HepG2 (cell line): Measurements from ENCODE around the gene INF2. TPM values are rescaled to one million over a fixed set of nuclear protein-coding genes. Genes with fewer than 3 reads are reported as not detected.

Experiments
- ADNP ChIP-seq: sonication (generic); formaldehyde crosslinking; IDR thresholded peaks from 2 replicates; pipeline ENCODE4 v1.4.0; 2020; ENCODE audit warnings: missing genetic modification reagents
- ATM ChIP-seq: fragments of 450-650 bp; IDR thresholded peaks from 2 replicates; pipeline ENCODE4 v1.7.1; 2017; ENCODE audit warnings: mild to moderate bottlenecking, borderline replicate concordance
- BHLHE40 ChIP-seq: IDR thresholded peaks from 2 replicates; pipeline ENCODE4 v1.6.1; 2011; ENCODE audit warnings: low read length, improper control_type of control experiment
- FOXM1 ChIP-seq: sonication (generic); formaldehyde crosslinking; IDR thresholded peaks from 2 replicates; pipeline ENCODE4 v1.5.0; 2020; ENCODE audit warnings: missing genetic modification reagents
- GMEB2 ChIP-seq: IDR thresholded peaks from 2 replicates; pipeline ENCODE4 v1.6.1; 2016; ENCODE audit warnings: missing biosample characterization, missing genetic modification reagents, low read depth
- MTA1 ChIP-seq: sonication (generic); formaldehyde crosslinking; IDR thresholded peaks from 2 replicates; pipeline ENCODE4 v1.4.0; 2020; ENCODE audit warnings: missing genetic modification reagents, mild to moderate bottlenecking, borderline replicate concordance
- PRMT3 ChIP-seq: sonication (generic); formaldehyde crosslinking; IDR thresholded peaks from 2 replicates; pipeline ENCODE4 v1.8.1; 2022; ENCODE audit warnings: low read depth, mild to moderate bottlenecking, moderate library complexity, missing genetic modification reagents, borderline replicate concordance
- SIN3A ChIP-seq: IDR thresholded peaks from 2 replicates; pipeline ENCODE4 v1.6.1; 2011; ENCODE audit warnings: low read depth, mild to moderate bottlenecking, control low read depth, low read length, borderline replicate concordance
- ZBTB4 ChIP-seq: sonication (generic); formaldehyde crosslinking; IDR thresholded peaks from 2 replicates; pipeline ENCODE4 v1.4.0; 2020; ENCODE audit warnings: missing genetic modification reagents, mild to moderate bottlenecking, borderline replicate concordance
- ZNF124 ChIP-seq: sonication (generic); formaldehyde crosslinking; IDR thresholded peaks from 2 replicates; pipeline ENCODE4 v1.4.0; 2020; ENCODE audit warnings: missing genetic modification reagents
- ZNF382 ChIP-seq: sonication (generic); formaldehyde crosslinking; IDR thresholded peaks from 2 replicates; pipeline ENCODE4 v1.5.0; 2020; ENCODE audit warnings: missing genetic modification reagents, mild to moderate bottlenecking, borderline replicate concordance
- polyA plus RNA-seq, 8 experiments: library from polyadenylated mRNA; depleted of rRNA in 3 of 8; stranded (reverse) in 7 of 8; unstranded in 1 of 8; fragments of >200 nt; fragmentation: Illumina TruSeq in 4 of 8; extraction: Trizol in 4 of 8; gene quantifications; 2 replicates each; pipeline versions ENCODE4 v1.2.1 to v1.2.3, GENCODE V29; 2011 to 2016; ENCODE audit warnings: low read depth in 4 of 8, missing spikeins in 1 of 8, mixed read lengths in 1 of 8; ENCODE audit not compliant: insufficient read depth in 1 of 8
- total RNA-seq, 5 experiments: library from RNA; depleted of rRNA; stranded (reverse); fragments of >200 nt; fragmentation: Illumina TruSeq; extraction: Trizol; gene quantifications; 2 replicates each; pipeline ENCODE4 v1.2.3, GENCODE V29; 2016; ENCODE audit warnings: low read depth in 1 of 5
- TF ChIP-seq, protein P1 (sequence below): sonication (generic); formaldehyde crosslinking; conservative IDR thresholded peaks from 2 replicates; pipeline ENCODE4 v1.8.0; 2022; ENCODE audit warnings: mild to moderate bottlenecking, moderate library complexity, missing genetic modification reagents
- TF ChIP-seq, protein P2 (sequence below): sonication (generic); formaldehyde crosslinking; IDR thresholded peaks from 2 replicates; pipeline ENCODE4 v1.8.0; 2022; ENCODE audit warnings: mild to moderate bottlenecking, missing genetic modification reagents, moderate library complexity
- TF ChIP-seq, protein P3 (sequence below): IDR thresholded peaks from 2 replicates; pipeline ENCODE4 v1.6.1; 2016

Gene INF2
- total and polyA plus RNA-seq, 2 of the 13 experiments (the other 11 are each of a cell fraction or from before 2014, with no cell fraction given): 16.4 to 26.4 TPM

- TF ChIP-seq ZBTB4 (CRISPR knock-in tag) (0 out of 2 replicates have a peak, but pooled peaks have one; percentile 61), PRMT3 (no peak), SIN3A (no peak; the same call in 1 of the 2 replicates), ZNF124 (CRISPR knock-in tag) (peak; percentile 41; the same call in 1 of the 2 replicates), ADNP (CRISPR knock-in tag) (no peak), MTA1 (CRISPR knock-in tag) (peak; percentile 66; the same call in 1 of the 2 replicates), ZNF382 (CRISPR knock-in tag) (no peak), GMEB2 (CRISPR knock-in tag) (no peak), FOXM1 (no peak), ATM (no peak), BHLHE40 (no peak)
- TF ChIP-seq, protein P1, sequence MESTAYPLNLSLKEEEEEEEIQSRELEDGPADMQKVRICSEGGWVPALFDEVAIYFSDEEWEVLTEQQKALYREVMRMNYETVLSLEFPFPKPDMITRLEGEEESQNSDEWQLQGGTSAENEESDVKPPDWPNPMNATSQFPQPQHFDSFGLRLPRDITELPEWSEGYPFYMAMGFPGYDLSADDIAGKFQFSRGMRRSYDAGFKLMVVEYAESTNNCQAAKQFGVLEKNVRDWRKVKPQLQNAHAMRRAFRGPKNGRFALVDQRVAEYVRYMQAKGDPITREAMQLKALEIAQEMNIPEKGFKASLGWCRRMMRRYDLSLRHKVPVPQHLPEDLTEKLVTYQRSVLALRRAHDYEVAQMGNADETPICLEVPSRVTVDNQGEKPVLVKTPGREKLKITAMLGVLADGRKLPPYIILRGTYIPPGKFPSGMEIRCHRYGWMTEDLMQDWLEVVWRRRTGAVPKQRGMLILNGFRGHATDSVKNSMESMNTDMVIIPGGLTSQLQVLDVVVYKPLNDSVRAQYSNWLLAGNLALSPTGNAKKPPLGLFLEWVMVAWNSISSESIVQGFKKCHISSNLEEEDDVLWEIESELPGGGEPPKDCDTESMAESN (CRISPR knock-in tag): 0 out of 2 replicates have a peak, but pooled peaks have one; percentile 23
- TF ChIP-seq, protein P2, sequence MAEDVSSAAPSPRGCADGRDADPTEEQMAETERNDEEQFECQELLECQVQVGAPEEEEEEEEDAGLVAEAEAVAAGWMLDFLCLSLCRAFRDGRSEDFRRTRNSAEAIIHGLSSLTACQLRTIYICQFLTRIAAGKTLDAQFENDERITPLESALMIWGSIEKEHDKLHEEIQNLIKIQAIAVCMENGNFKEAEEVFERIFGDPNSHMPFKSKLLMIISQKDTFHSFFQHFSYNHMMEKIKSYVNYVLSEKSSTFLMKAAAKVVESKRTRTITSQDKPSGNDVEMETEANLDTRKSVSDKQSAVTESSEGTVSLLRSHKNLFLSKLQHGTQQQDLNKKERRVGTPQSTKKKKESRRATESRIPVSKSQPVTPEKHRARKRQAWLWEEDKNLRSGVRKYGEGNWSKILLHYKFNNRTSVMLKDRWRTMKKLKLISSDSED: no peak
- TF ChIP-seq, protein P3, sequence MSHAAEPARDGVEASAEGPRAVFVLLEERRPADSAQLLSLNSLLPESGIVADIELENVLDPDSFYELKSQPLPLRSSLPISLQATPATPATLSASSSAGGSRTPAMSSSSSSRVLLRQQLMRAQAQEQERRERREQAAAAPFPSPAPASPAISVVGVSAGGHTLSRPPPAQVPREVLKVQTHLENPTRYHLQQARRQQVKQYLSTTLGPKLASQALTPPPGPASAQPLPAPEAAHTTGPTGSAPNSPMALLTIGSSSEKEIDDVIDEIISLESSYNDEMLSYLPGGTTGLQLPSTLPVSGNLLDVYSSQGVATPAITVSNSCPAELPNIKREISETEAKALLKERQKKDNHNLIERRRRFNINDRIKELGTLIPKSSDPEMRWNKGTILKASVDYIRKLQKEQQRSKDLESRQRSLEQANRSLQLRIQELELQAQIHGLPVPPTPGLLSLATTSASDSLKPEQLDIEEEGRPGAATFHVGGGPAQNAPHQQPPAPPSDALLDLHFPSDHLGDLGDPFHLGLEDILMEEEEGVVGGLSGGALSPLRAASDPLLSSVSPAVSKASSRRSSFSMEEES (CRISPR knock-in tag): no peak
Measured at GRCh38 chr14:104723651-104724406, 34.4 kb downstream of the INF2 start, which contains the start of gene ADSS1 (continued).
